GM12801 (cell line): ENCODE measurements around the gene PSMA7.

Source experiments
- TF ChIP-seq, protein P1 (sequence below): IDR thresholded peaks from one replicate; pipeline ENCODE4 v1.5.1; 2011; ENCODE audit warnings: control low read depth; ENCODE audit not compliant: insufficient read length; ENCODE audit errors: extremely low read depth

Gene PSMA7

DNA sequence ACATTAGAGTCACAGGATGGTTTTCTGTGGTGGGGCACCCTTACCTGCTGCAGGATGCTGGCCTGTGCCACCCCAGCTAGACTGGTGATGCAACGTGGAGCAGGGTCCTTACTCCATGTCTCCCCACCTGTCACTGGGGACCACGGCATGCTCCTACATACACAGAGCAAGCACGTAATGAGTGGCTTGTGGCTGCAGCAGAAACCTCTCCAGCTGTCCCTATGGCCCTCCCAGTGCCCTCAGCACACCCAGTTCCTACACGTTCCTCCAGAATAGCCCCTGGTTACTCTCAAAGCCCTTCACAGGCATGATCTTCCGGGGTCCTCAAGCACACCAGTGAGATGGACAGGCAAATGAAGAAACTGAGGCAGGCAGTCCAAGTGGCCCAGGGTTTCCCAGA lies 24.1 kb downstream of the PSMA7 start:
- TF ChIP-seq, protein P1, sequence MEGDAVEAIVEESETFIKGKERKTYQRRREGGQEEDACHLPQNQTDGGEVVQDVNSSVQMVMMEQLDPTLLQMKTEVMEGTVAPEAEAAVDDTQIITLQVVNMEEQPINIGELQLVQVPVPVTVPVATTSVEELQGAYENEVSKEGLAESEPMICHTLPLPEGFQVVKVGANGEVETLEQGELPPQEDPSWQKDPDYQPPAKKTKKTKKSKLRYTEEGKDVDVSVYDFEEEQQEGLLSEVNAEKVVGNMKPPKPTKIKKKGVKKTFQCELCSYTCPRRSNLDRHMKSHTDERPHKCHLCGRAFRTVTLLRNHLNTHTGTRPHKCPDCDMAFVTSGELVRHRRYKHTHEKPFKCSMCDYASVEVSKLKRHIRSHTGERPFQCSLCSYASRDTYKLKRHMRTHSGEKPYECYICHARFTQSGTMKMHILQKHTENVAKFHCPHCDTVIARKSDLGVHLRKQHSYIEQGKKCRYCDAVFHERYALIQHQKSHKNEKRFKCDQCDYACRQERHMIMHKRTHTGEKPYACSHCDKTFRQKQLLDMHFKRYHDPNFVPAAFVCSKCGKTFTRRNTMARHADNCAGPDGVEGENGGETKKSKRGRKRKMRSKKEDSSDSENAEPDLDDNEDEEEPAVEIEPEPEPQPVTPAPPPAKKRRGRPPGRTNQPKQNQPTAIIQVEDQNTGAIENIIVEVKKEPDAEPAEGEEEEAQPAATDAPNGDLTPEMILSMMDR: no peak

DNA sequence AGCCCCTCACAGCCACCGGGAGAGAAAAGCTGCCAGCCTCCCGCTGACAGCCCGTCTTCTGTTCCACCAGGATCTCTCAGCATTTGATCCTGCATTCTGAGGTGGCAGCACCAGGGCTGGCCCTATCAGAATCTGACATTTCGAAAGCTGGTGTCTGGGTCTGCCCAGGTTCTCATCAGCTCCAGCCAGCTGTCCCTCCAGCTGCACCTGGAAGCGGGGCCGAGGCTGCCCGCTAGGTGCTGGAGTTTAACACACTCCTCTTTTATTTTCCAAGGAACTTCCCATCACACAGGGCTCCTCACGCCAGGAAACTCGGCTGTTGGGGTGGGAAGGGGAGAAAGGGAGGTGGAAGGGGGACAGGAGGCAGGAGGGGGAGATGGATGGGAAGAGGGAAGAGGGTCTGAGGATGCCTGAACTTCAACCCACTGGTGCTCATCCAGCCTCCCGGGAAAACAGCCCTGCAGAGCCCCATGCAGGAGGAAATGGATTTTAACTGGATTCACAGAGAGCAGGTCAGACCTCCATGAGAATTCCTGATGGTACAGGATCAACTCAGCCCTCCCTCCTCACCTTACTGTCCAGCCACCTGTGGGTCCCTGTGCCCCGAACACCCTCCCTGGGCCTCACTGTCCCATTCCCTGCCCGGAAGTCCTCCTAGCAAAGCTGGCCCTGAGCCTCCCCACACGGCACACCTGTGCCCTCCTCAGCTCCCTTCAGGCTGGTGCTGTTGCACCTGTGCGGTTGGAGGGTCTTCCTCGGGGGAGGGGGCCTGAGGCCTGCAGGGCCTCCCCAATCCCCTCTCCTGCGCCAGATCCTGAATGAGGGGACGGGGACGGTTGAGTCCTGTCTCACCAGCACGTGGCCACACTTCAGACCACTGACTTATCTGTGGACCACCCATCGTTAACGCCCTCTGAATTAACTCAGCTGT lies 24.8 kb downstream of the PSMA7 start:
- TF ChIP-seq, protein P1: no peak

DNA sequence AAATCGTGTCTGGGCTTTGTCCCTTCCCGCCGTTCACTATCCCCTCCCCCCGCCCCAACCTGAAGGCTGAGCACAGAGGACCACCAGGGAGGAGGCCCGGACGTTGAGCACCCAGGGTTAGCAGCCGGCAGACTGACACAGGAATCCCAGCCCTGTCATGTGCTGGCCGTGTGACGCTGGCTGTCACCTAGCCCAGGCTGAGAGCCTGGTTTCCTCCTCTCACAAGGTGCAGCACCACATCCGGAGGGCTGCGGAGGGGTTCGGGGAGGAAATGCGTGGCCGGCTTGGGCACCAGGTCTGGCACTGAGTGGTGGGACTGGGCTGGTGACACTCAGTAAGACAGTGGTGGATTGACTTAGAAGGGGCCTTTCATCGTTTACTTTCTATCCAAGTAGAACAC lies 25.5 kb downstream of the PSMA7 start:
- TF ChIP-seq, protein P1: no peak

DNA sequence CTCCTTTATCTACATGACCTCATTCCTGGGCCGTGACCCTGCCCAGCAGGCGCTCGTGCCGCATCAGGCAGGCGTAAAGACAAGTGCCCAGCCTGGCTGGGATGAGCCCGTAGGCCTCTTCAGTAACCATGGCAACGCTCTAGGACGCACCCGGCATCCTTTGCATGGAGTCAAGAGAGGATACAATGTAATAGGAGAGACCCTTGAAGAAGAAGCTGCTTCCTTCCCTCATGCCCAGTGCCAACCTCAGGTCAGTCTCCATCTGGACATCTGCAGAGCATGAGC lies 25.9 kb downstream of the PSMA7 start:
- TF ChIP-seq, protein P1: no peak

DNA sequence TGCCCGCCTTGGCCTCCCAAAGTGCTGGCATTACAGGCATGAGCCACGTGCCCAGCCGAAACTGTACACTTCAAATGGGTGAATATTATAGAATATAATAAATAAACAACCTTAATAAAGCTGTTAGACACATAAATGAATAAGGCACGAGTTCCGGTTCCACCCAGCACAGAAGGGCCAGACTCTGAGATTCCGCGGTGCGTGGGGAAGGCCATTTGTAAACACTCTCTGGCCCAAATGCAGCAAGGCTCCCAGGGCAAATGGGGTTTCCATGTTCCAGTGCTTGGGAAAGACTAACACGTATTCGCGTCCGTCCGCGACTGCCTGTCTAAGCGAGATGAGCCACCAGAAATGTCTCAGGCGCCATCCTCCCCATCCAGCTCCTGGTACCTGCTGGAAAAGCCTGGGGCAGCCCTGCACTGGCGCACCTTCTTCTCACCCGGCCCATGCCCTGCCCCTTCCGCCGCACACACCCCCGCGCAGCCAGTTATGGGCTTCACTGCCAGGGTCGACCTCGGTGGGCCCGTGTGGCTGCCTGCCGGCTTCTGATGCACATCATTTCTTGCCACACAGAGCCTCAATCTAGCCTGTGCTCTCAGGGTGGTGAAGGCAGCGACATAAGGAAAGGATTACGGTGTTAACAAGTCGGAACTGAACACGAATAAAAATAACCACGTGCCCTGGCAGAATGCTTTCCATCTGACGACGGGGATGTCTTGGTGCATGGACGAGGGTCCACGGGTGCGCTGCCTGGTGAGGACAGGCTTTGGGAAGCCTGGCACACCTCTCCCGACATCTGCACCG lies 26.4 kb downstream of the PSMA7 start:
- TF ChIP-seq, protein P1: no peak

DNA sequence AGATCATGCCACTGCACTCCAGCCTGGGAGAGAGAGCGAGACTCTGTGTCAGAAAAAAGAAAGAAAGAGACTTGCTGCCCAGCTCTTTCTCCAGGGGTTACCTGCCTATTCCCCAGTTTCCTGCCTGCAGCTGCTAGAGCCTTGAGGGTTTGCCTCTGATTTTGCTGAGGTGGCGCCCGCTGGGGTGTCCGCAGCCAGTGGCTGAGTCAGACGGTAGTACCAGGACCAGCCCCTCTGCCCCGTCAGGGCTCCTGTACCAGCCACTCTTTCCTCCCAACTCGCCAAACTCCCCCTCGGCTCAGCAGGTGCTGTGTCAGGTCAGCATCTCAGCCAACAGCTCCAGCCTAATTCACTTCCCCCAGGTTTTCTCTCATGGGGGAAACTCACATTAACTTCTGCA lies 28.3 kb downstream of the PSMA7 start:
- TF ChIP-seq, protein P1: no peak

DNA sequence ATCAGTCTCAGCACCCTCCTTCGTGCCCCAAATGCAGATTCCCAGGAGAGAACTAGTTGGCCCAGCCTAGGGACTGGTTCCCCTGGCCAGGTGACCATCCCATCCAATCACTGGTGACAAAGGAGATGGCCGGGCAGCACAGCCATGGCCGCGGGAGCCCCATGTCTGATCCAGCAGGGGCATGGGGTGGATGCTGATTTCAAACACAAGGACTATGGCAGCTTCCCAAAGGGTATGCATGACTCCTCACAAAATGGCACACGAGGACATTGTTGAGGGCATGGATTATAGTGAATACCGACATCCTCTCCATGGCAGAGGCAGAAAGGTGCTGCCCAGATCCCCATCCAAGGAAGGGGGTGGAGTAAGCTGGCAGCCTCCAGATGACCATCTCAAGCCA lies 30.8 kb downstream of the PSMA7 start:
- TF ChIP-seq, protein P1: no peak
